Measurements from ENCODE around the gene TNIP1. TPM values are rescaled to one million over a fixed set of nuclear protein-coding genes. Genes with fewer than 3 reads are reported as not detected.

Gene TNIP1
- total and polyA plus RNA-seq, 3 donors from 2014 or later = 43.5 to 58.3 (median 48.4) TPM

GRCh38 chr5:151104795-151105194 lies 24.0 kb upstream of the TNIP1 start:
- TF ChIP-seq POLR2A (IDR thresholded peaks at IDR 0.05) = no peak
- TF ChIP-seq, protein P1, sequence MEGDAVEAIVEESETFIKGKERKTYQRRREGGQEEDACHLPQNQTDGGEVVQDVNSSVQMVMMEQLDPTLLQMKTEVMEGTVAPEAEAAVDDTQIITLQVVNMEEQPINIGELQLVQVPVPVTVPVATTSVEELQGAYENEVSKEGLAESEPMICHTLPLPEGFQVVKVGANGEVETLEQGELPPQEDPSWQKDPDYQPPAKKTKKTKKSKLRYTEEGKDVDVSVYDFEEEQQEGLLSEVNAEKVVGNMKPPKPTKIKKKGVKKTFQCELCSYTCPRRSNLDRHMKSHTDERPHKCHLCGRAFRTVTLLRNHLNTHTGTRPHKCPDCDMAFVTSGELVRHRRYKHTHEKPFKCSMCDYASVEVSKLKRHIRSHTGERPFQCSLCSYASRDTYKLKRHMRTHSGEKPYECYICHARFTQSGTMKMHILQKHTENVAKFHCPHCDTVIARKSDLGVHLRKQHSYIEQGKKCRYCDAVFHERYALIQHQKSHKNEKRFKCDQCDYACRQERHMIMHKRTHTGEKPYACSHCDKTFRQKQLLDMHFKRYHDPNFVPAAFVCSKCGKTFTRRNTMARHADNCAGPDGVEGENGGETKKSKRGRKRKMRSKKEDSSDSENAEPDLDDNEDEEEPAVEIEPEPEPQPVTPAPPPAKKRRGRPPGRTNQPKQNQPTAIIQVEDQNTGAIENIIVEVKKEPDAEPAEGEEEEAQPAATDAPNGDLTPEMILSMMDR (IDR thresholded peaks at IDR 0.05) = no peak
- WGBS, 2 donors = 65 to 88% methylated on average over 5 of the region's 5 CpGs
- no peaks in the 10 kb centered on the region for H3K27me3 ChIP-seq

DNA sequence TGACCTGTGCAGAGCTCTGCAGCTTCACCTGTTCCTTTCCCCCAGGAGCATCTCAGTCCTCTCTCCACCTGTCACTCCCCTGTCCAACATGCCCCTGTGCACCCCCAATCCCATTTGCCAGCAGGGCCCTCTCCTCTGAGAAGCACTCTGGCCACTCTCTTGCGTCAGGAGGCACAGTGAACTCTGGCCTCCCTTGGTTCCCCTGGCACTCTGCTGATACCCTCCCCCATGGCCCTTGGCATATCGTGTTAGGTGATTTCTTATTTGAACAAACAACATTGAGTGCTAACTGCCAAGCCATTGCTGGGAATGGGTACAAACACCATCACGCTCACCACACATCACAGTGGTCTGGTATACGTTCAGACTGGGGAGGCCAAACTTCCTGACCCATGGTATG lies 20.9 kb upstream of the TNIP1 start:
- WGBS, 2 donors = 73 to 89% methylated on average over 4 of the region's 4 CpGs
- Histone ChIP-seq H3K9me3 (no peaks in the 10 kb centered on the region), H3K4me3 (no peak overlapping the region), H3K27ac (peak overlapping the region in 1 of 2 donors; percentile 34), H3K4me1 (peaks cover 15% of the 10 kb centered on the region), H3K27me3 (no peaks in the 10 kb centered on the region), H3K36me3 (ENCODE audit: low read depth, missing control alignments) (no peaks in the 10 kb centered on the region)
- TF ChIP-seq POLR2A (IDR thresholded peaks at IDR 0.05) = no peak
- TF ChIP-seq, protein P1 (IDR thresholded peaks at IDR 0.05) = no peak
- intact Hi-C loops (cut with DNase I; ENCODE audit: low total_unique reads) = no loop called here
- no peak for DNase-seq

More at GRCh38 chr5:151104795-151105194, 24.0 kb upstream of the TNIP1 start:
- H3K36me3 ChIP-seq (ENCODE audit: low read depth, missing control alignments) = no peaks in the 10 kb centered on the region
- H3K9me3 ChIP-seq = no peaks in the 10 kb centered on the region
- no peak overlapping the region for H3K4me3 ChIP-seq
- DNase-seq = no peak
- intact Hi-C loops (cut with DNase I; ENCODE audit: low total_unique reads) = no loop called here
- H3K4me1 ChIP-seq = peaks cover 22% of the 10 kb centered on the region
- H3K27ac ChIP-seq = no peak overlapping the region

- DNase-seq = no peak
- no peak overlapping the region for H3K4me3 ChIP-seq
- 45 to 54% methylated on average over 7 to 9 of the region's 9 CpGs for WGBS, 2 donors
- peak overlapping the region; percentile 34 to 58 for H3K27ac ChIP-seq
- intact Hi-C loops (cut with DNase I; ENCODE audit: low total_unique reads) = no loop called here
- H3K4me1 ChIP-seq = peaks cover 17% of the 10 kb centered on the region
- TF ChIP-seq, protein P1 (IDR thresholded peaks at IDR 0.05) = no peak
- TF ChIP-seq POLR2A (IDR thresholded peaks at IDR 0.05) = no peak
- H3K27me3 ChIP-seq = no peaks in the 10 kb centered on the region
- no peaks in the 10 kb centered on the region for H3K36me3 ChIP-seq (ENCODE audit: low read depth, missing control alignments)
- H3K9me3 ChIP-seq = no peaks in the 10 kb centered on the region
Observed at GRCh38 chr5:151101151-151101550, 20.3 kb upstream of the TNIP1 start.

DNA sequence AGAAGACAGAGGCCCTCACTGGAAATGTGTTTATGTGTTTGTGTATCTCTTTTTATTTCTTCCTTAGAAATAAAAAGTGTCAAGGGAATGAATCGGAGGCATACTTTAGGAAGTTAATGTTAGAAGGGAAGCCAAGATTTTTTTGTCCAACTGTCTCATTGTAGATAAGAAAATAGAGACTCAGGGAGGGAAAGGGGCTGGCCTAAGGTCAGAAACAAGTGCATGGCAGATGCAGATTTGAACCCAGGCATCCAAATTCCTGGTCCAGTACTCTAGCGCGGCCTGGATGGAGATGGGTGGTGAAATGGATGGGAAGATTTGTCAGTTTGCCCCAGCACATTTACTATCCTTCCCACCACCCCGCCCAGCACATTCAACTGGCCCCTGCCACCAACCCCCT lies 19.8 kb upstream of the TNIP1 start:
- DNase-seq = no peak
- Histone ChIP-seq H3K4me3 (no peak overlapping the region), H3K27ac (peak overlapping the region in 1 of 2 donors; percentile 58), H3K9me3 (no peaks in the 10 kb centered on the region), H3K4me1 (peaks cover 22% of the 10 kb centered on the region), H3K27me3 (no peaks in the 10 kb centered on the region), H3K36me3 (ENCODE audit: low read depth, missing control alignments) (no peaks in the 10 kb centered on the region)
- WGBS, 2 donors = 67 to 74% methylated on average over 4 of the region's 4 CpGs
- intact Hi-C loops (cut with DNase I; ENCODE audit: low total_unique reads) = no loop called here
- no peak for TF ChIP-seq POLR2A (IDR thresholded peaks at IDR 0.05)
- TF ChIP-seq, protein P1 (IDR thresholded peaks at IDR 0.05) = no peak

- Histone ChIP-seq H3K27me3 (no peaks in the 10 kb centered on the region), H3K27ac (no peak overlapping the region), H3K4me1 (peaks cover 42% of the 10 kb centered on the region), H3K4me3 (no peak overlapping the region), H3K9me3 (no peaks in the 10 kb centered on the region), H3K36me3 (ENCODE audit: low read depth, missing control alignments) (no peaks in the 10 kb centered on the region)
- DNase-seq = no peak
- no peak for TF ChIP-seq POLR2A (IDR thresholded peaks at IDR 0.05)
- TF ChIP-seq, protein P1 (IDR thresholded peaks at IDR 0.05) = no peak
- WGBS, 2 donors = 72 to 79% methylated on average over 4 of the region's 4 CpGs
- intact Hi-C loops (cut with DNase I; ENCODE audit: low total_unique reads) = no loop called here
Observed at GRCh38 chr5:151098768-151099121, 17.9 kb upstream of the TNIP1 start.

Data from testis (tissue), 3 donors.